Skeletal muscle satellite cell (primary cell): ENCODE measurements around the gene CD151.

ENCODE experiments used
- H3K27me3 ChIP-seq: 2 replicates; pipeline ENCODE4 v1.7.0; 2013; ENCODE audit warnings: low read length; ENCODE audit not compliant: control insufficient read depth, insufficient read depth
- H3K36me3 ChIP-seq: 2 replicates; pipeline ENCODE4 v1.7.0; 2013; ENCODE audit warnings: mild to moderate bottlenecking, control low read depth, low read length; ENCODE audit not compliant: insufficient read depth
- H3K4me1 ChIP-seq: 2 replicates; pipeline ENCODE4 v1.7.0; 2013; ENCODE audit warnings: low read length; ENCODE audit not compliant: control insufficient read depth, insufficient read depth
- H3K4me2 ChIP-seq: 2 replicates; pipeline ENCODE4 v1.7.0; 2013; ENCODE audit warnings: mild to moderate bottlenecking, low read length
- H3K4me3 ChIP-seq: 2 replicates; pipeline ENCODE4 v1.7.0; 2013; ENCODE audit warnings: low read length
- H3K9ac ChIP-seq: 2 replicates; pipeline ENCODE4 v1.7.0; 2013; ENCODE audit warnings: mild to moderate bottlenecking, low read depth, low read length, moderate library complexity
- H3K9me3 ChIP-seq: replicated peaks from 2 replicates; pipeline ENCODE4 v1.7.0; 2013; ENCODE audit warnings: mild to moderate bottlenecking, control low read depth, low read length

The CD151 gene

DNA sequence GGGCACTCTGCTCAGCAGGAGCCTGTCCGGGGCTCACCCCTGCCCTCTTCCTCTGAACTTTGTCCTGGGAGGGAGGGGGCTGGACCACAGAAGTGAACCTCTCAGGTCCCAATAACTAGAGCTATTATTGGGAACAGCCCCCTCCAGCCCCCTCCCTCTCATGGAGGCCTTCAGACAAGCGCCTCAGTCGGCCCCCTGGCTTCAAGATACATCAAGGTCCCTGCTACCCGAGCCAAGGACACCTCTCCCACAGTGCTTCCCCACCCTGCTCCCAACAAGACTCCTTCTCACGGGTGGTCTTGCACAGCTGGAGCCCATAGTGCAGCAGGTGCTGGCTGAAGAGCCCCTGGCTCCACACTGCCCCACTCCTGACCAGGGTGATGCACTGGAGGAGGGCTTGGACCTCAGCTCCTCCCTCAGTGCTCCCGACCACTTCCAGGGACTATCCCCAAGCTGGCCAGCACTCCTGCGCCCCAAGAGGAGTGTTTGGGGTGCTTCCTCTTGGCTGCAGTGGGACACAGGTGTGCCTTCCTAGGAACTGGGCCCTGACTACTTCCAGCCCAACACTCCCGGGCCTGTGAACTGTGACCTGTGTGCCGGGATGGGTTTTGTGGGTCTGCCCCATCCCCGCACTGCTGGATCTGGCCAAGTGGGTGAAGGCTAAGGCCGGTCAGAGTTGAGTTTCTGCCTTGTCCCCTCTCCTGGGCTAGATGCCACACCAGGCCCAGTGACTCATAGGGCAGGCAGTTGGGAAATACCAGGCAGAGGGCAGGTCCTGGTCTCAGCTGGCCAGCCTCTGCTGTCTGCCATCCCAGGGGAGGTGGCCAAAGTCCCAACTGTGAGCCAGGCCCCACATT lies 11.9 kb upstream of the CD151 start:
- Histone ChIP-seq H3K36me3 (peaks cover 33% of the 10 kb centered on the region), H3K9me3 (no peaks in the 10 kb centered on the region), H3K27me3 (no peaks in the 10 kb centered on the region), H3K4me1 (peaks cover 41% of the 10 kb centered on the region), H3K9ac (peak overlapping the region; percentile 96), H3K4me2 (peak overlapping the region; percentile 99), H3K4me3 (peak overlapping the region; percentile 97)

- Histone ChIP-seq H3K9me3 (no peaks in the 10 kb centered on the region), H3K4me2 (peak overlapping the region; percentile 99), H3K9ac (peak overlapping the region; percentile 96), H3K36me3 (peaks cover 33% of the 10 kb centered on the region), H3K4me1 (peaks cover 42% of the 10 kb centered on the region), H3K27me3 (no peaks in the 10 kb centered on the region), H3K4me3 (peak overlapping the region; percentile 97)
These were observed 11.0 kb upstream of the CD151 start for GRCh38 chr11:821512-822371.

- H3K4me3 ChIP-seq = no peak overlapping the region
- H3K9me3 ChIP-seq = no peaks in the 10 kb centered on the region
- peaks cover 2% of the 10 kb centered on the region for H3K27me3 ChIP-seq
- no peak overlapping the region for H3K4me2 ChIP-seq
- H3K4me1 ChIP-seq = peaks cover 49% of the 10 kb centered on the region
- H3K36me3 ChIP-seq = peaks cover 33% of the 10 kb centered on the region
- no peak overlapping the region for H3K9ac ChIP-seq
These were observed 9.1 kb upstream of the CD151 start for GRCh38 chr11:823441-824291.

GRCh38 chr11:824292-824880 lies 8.4 kb upstream of the CD151 start:
- H3K4me1 ChIP-seq = peaks cover 51% of the 10 kb centered on the region
- no peaks in the 10 kb centered on the region for H3K9me3 ChIP-seq
- H3K36me3 ChIP-seq = peaks cover 33% of the 10 kb centered on the region
- H3K4me2 ChIP-seq = no peak overlapping the region
- no peak overlapping the region for H3K4me3 ChIP-seq
- H3K27me3 ChIP-seq = peaks cover 2% of the 10 kb centered on the region
- no peak overlapping the region for H3K9ac ChIP-seq

GRCh38 chr11:824942-825341 lies 7.8 kb upstream of the CD151 start:
- no peak overlapping the region for H3K4me2 ChIP-seq
- H3K9me3 ChIP-seq = no peaks in the 10 kb centered on the region
- peaks cover 2% of the 10 kb centered on the region for H3K27me3 ChIP-seq
- H3K9ac ChIP-seq = no peak overlapping the region
- H3K4me3 ChIP-seq = no peak overlapping the region
- H3K36me3 ChIP-seq = peaks cover 33% of the 10 kb centered on the region
- peaks cover 56% of the 10 kb centered on the region for H3K4me1 ChIP-seq

GRCh38 chr11:825366-826226 lies 7.2 kb upstream of the CD151 start:
- no peak overlapping the region for H3K9ac ChIP-seq
- peaks cover 2% of the 10 kb centered on the region for H3K27me3 ChIP-seq
- H3K4me1 ChIP-seq = peaks cover 59% of the 10 kb centered on the region
- no peak overlapping the region for H3K4me3 ChIP-seq
- H3K4me2 ChIP-seq = no peak overlapping the region
- H3K9me3 ChIP-seq = no peaks in the 10 kb centered on the region
- peaks cover 33% of the 10 kb centered on the region for H3K36me3 ChIP-seq

DNA sequence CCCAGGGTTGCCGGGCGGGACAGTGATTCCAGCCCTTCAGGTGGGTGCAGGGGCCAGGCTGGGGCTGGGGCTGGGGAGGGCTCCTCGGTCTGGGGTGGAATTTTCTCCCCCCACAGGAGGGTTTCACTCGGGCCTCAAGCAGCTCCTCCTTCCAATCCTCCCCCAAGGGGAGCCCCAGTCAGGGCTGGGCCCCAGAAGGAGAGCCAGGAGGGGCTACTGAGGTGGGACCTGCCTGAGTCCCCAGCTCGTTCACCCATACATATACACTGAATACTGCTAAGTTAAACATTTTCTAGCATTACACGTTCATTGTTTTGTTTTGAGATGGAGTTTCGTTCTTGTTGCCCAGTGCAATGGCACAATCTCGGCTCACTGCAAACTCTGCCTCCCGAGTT lies 6.5 kb upstream of the CD151 start:
- peaks cover 33% of the 10 kb centered on the region for H3K36me3 ChIP-seq
- H3K9me3 ChIP-seq = no peaks in the 10 kb centered on the region
- H3K4me2 ChIP-seq = no peak overlapping the region
- no peak overlapping the region for H3K9ac ChIP-seq
- peaks cover 2% of the 10 kb centered on the region for H3K27me3 ChIP-seq
- no peak overlapping the region for H3K4me3 ChIP-seq
- peaks cover 59% of the 10 kb centered on the region for H3K4me1 ChIP-seq

GRCh38 chr11:826836-827145 lies 6.0 kb upstream of the CD151 start:
- Histone ChIP-seq H3K4me3 (no peak overlapping the region), H3K4me1 (peaks cover 59% of the 10 kb centered on the region), H3K27me3 (peaks cover 2% of the 10 kb centered on the region), H3K9ac (no peak overlapping the region), H3K36me3 (peaks cover 28% of the 10 kb centered on the region), H3K4me2 (peak overlapping the region; percentile 58), H3K9me3 (no peaks in the 10 kb centered on the region)

DNA sequence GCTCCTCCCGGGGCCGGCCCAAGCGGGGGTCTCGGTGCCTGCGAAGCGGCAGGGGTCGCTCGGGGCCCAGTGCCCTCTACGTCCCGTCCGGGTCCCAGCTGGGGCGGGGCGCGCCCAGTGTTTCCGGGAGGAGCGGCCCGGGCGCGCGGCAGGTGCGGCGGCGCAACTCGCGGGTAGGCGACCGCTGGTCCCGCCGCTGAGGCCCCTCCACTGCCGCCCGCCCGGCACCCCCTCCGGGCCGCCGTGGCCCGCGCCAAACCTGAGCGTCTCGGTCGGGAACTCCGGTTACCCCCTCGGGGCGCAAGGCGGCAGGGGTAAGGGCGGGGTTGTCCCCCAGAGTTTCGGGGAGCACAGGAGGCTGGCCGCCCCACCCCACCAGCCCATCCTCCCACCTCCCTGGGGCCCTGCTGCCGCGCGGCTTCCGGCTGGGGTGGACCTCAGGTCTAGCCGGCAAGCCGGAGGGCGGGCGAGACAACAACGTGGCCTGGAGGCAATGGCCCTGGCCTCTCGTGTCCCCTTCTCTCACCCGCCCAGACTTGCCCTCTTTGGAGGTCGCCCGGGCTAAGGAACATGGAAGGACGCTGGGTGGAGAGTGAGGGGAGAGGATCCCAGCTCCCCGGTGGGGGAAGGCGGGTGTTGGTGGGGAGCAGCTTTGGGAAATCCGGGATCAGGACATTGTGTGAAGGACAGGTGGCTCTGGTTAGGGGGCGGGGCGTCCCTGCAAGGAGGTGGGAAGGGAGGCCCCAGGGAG lies 5.4 kb upstream of the CD151 start:
- Histone ChIP-seq H3K36me3 (peaks cover 23% of the 10 kb centered on the region), H3K4me1 (peaks cover 59% of the 10 kb centered on the region), H3K4me3 (peak overlapping the region; percentile 30), H3K9ac (no peak overlapping the region), H3K27me3 (peaks cover 2% of the 10 kb centered on the region), H3K4me2 (peak overlapping the region; percentile 58), H3K9me3 (no peaks in the 10 kb centered on the region)

DNA sequence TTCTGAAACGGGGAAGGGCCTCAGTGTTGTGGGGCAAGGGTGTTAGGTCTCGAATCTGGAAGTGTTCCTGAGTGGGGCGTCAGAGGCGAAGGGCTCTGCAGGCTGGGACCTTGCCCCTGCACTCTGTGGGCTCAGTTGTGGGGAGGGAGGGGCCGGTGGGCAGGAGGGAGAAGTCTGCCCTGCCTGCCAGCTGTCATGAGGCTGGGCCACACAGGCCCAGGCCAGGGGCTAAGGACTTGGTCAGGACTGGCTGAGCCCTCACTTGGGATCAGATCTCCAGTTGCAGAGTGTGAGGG lies 4.9 kb upstream of the CD151 start, which contains the start of gene CRACR2B:
TSS of gene CRACR2B (plus strand) at position 23 of the 296 bp plus-strand sequence. CDS start 689 bp downstream, outside the sequence.
- Histone ChIP-seq H3K27me3 (peaks cover 2% of the 10 kb centered on the region), H3K4me2 (peak within 1 kb of the TSS; percentile 58), H3K36me3 (peaks cover 21% of the 10 kb centered on the region), H3K9ac (no peak within 1 kb of the TSS), H3K9me3 (no peaks in the 10 kb centered on the region), H3K4me3 (peak within 1 kb of the TSS; percentile 30), H3K4me1 (peaks cover 59% of the 10 kb centered on the region)
